GM12801 (cell line): ENCODE measurements around the gene CPNE4.

ENCODE experiments used
- TF ChIP-seq, protein P1 (sequence below): IDR thresholded peaks from one replicate; pipeline ENCODE4 v1.5.1; 2011; ENCODE audit warnings: control low read depth; ENCODE audit not compliant: insufficient read length; ENCODE audit errors: extremely low read depth

Gene CPNE4

DNA sequence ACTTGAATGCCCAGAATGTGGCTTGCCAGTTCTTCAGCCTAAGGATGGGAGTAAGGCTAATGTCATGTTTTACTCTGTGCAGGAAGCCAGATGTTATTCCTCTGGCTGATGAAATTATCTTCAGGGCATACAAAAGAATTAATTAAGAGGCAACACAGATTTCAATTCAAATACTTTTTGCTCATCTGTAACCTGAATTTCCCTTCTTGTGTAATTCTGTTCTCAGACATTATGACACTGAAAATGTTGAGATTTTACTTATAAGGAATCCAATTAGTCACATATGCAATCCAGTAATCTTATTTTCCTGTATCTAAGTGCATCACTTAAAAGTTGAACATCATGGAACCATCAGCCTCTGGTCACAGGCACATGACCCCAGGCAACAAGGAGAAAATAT lies 136.5 kb downstream of the CPNE4 start:
- TF ChIP-seq, protein P1, sequence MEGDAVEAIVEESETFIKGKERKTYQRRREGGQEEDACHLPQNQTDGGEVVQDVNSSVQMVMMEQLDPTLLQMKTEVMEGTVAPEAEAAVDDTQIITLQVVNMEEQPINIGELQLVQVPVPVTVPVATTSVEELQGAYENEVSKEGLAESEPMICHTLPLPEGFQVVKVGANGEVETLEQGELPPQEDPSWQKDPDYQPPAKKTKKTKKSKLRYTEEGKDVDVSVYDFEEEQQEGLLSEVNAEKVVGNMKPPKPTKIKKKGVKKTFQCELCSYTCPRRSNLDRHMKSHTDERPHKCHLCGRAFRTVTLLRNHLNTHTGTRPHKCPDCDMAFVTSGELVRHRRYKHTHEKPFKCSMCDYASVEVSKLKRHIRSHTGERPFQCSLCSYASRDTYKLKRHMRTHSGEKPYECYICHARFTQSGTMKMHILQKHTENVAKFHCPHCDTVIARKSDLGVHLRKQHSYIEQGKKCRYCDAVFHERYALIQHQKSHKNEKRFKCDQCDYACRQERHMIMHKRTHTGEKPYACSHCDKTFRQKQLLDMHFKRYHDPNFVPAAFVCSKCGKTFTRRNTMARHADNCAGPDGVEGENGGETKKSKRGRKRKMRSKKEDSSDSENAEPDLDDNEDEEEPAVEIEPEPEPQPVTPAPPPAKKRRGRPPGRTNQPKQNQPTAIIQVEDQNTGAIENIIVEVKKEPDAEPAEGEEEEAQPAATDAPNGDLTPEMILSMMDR: no peak

DNA sequence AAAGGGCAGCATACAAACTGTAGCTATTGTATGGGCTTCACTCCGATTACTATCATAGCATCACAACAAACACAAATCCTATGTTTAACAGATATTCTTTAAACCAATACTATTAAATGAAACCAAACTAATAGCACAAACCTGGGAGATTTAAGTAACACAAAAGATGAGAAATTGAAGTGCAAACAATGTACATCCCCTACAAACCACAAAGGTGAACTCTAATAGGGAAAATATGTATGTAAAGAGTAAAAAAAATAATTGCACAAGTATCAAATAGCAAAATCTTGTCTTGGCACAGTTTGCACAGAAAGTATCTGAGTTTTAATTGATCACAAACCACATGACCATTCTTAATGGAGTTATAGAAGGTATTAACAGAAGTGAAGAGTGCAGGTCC lies 138.5 kb downstream of the CPNE4 start:
- TF ChIP-seq, protein P1: no peak

DNA sequence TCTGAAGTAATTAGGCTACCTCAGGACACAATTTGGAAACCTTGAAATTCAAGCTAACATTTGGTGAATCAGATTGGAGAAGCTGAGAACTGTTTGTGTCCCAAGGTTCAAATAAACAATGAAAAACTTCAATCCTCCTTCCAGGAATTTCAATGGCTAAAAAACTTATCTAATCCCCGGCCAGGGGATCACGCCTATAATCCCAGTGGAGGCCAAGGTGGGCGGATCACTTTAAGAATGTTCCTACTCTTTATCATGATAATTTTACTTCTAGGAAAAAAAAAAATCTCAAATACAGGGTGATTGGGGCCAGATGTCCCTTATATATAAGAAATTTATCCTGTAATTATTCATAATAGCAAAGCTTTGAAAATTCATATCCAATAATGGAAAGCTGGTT lies 139.0 kb downstream of the CPNE4 start:
- TF ChIP-seq, protein P1: no peak

DNA sequence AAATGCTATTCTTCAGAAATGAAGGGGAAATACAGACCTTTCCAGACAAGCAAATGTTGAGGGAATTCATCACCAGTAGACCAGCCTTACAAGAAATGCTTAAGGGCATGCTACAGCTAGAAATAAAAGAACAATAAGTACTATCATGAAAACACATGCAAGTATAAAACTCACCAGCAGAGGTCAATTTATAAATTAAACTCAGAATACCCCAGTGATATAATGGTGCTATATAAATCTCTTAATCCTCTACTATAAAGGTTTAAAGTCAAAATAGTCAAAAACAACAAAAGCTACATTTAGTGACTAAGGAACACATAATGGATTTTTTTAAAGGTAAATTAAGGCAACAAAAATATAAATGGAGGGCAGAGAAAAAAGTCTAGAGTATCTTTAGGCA lies 142.5 kb downstream of the CPNE4 start:
- TF ChIP-seq, protein P1: no peak

DNA sequence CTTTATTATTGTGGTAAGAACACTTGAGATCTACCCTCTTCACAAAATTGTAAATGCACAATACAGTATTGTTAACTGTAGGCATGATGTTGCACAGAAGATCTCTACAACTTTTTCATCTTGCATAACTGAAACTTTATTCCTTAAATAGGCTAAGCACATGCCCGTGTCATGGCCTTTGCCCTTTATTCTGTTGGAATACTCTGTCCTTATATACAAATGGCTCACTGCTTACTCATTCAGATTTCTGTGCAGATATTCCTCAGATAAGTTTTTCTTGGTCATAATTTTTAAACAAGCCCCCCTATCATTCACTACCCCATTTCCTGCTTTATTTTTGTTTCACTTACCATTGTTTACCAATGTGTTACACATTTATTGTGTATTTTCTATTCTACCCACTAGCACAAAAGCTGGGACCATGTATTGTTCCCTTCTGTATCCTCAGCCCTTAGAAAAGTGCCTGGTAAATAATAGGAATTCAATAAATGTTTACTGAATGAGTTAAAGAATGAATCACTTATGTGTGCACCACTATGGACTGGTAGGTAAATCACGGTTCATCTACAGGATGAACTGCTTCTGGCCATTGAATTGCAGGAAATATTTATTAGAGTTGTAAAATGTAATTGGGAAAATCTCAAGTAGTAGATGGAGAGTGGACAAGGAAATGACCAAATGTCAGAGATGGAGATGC lies 151.0 kb downstream of the CPNE4 start:
- TF ChIP-seq, protein P1: no peak

DNA sequence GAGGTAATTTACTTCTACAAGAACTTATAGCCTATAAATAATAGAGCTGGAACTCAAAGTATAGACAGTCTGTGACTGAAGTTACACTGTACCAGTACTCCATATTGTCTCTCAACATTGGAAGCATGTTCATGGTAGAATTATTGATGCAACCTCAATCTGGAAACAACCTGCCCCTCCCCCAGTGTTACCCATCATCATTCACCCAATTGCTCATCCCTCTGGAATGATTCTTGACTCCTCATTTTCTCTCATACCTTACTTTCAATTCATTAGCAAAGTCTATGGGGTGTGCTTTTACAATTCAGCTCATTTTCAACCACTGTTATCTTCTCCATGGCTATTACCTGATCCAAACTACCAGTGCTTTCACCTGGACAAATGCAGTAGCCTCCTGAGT lies 151.7 kb downstream of the CPNE4 start:
- TF ChIP-seq, protein P1: no peak

DNA sequence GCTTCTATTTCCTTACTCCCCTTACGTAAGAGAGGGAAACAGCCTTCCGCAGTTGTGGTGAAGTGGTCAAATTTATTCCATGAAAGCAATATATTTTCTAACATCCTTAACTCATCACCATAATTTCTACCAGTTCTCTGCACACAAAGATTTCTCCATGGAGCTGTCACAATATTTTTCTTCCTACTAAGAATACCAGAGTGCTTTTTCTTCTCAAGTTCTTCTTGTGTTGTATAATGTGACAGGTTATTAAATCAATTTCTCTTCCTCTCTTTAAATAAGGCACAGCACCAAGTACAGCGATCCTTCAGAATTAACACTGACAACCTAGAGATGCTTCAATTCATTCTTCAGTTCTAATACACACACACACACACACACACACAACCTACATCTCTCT lies 153.0 kb downstream of the CPNE4 start:
- TF ChIP-seq, protein P1: no peak
